ENCODE results near the gene PPP1R14C.

DNA sequence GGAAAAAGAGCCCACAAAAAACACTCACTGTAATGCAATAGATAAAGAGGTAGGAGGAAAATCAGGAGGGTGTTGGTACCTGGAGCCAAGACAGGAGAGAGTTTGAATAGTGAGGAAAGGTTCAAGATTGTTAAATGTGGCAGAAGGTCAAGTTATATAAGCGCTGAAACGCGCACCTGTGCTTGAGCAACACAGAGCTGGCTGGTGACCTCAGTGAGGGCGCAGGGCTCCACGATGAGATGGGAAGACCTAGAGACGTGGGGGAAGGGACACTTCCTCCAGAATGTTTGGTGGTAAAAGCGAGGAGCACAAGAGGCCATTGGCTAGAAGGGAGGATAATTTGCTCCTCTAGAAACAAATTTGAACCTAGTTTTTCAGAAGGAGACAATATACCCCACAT, 4.2 kb upstream of the PPP1R14C start:
- TF ChIP-seq TAF1 (IDR thresholded peaks at IDR 0.05; ENCODE audit: borderline replicate concordance, insufficient read depth, low read length) (no peak), SIN3A (IDR thresholded peaks at IDR 0.05; ENCODE audit: borderline replicate concordance, insufficient read depth, low read length) (no peak)
